Stimulated activated memory B cell treated with anti-CD40 and anti-IgM and Interleukin-4, amounts not matched to agents 10 μg/mL and 1 μg/mL and 100 μg/mL, for 72 hours (primary cell): ENCODE measurements around the gene CSAG2.
"Not testable (repeated sequence)": the region's sequence is repeated elsewhere in the genome, so short reads cannot be mapped to it uniquely, and the experiment has no call there.

Experiments used
- ATAC-seq: fragments of 150-1000 bp; cut with Tn5 transposase; 2 replicates; pipeline ENCODE4 v1.10.0; 2021
- H3K27ac Mint-ChIP-seq: one replicate; pipeline ENCODE4 v1.8.0; 2022; ENCODE audit warnings: mild to moderate bottlenecking, mixed read lengths
- H3K27me3 Mint-ChIP-seq: one replicate; pipeline ENCODE4 v1.8.0; 2022; ENCODE audit warnings: mixed read lengths
- H3K36me3 Mint-ChIP-seq: one replicate; pipeline ENCODE4 v1.8.0; 2022; ENCODE audit warnings: mixed read lengths
- H3K4me1 Mint-ChIP-seq: one replicate; pipeline ENCODE4 v1.8.0; 2022; ENCODE audit warnings: mixed read lengths
- H3K4me3 Mint-ChIP-seq: one replicate; pipeline ENCODE4 v1.8.0; 2022; ENCODE audit warnings: mild to moderate bottlenecking, moderate library complexity, mixed read lengths
- H3K9me3 Mint-ChIP-seq: one replicate; pipeline ENCODE4 v1.8.0; 2022; ENCODE audit warnings: mixed read lengths

Gene CSAG2

GRCh38 chrX:152700390-152700789, 8.7 kb downstream of the CSAG2 start:
- H3K27ac Mint-ChIP-seq, H3K27me3 Mint-ChIP-seq, H3K9me3 Mint-ChIP-seq, H3K4me1 Mint-ChIP-seq, H3K4me3 Mint-ChIP-seq, H3K36me3 Mint-ChIP-seq, ATAC-seq: not testable (repeated sequence)

GRCh38 chrX:152697952-152698931, 10.8 kb downstream of the CSAG2 start, which contains the start of gene MAGEA3:
Gene MAGEA3 (plus strand): TSS chrX:152698794. CDS start chrX:152700833, 2,039 bp downstream.
- H3K9me3 Mint-ChIP-seq, H3K4me1 Mint-ChIP-seq, ATAC-seq, H3K27ac Mint-ChIP-seq, H3K4me3 Mint-ChIP-seq, H3K36me3 Mint-ChIP-seq, H3K27me3 Mint-ChIP-seq: not testable (repeated sequence)

- H3K36me3 Mint-ChIP-seq, H3K27ac Mint-ChIP-seq, H3K4me3 Mint-ChIP-seq, H3K9me3 Mint-ChIP-seq, H3K27me3 Mint-ChIP-seq, H3K4me1 Mint-ChIP-seq: not testable (repeated sequence)
- peak; percentile 43 for ATAC-seq
These were observed 28.1 kb downstream of the CSAG2 start for GRCh38 chrX:152681012-152681411.

DNA sequence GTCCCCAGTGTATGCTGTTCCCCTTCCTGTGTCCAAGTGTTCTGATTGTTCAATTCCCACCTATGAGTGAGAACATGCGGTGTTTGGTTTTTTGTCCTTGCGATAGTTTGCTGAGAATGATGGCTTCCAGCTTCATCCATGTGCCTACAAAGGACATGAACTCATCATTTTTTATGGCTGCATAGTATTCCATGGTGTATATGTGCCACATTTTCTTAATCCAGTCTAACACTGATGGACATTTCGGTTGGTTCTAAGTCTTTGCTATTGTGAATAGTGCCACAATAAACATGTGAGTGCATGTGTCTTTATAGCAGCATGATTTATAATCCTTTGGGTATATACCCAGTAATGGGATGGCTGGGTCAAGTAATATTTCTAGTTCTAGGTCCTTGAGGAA, 34.4 kb downstream of the CSAG2 start:
- H3K9me3 Mint-ChIP-seq, H3K36me3 Mint-ChIP-seq, H3K4me3 Mint-ChIP-seq, H3K27ac Mint-ChIP-seq, H3K27me3 Mint-ChIP-seq, ATAC-seq, H3K4me1 Mint-ChIP-seq: not testable (repeated sequence)

DNA sequence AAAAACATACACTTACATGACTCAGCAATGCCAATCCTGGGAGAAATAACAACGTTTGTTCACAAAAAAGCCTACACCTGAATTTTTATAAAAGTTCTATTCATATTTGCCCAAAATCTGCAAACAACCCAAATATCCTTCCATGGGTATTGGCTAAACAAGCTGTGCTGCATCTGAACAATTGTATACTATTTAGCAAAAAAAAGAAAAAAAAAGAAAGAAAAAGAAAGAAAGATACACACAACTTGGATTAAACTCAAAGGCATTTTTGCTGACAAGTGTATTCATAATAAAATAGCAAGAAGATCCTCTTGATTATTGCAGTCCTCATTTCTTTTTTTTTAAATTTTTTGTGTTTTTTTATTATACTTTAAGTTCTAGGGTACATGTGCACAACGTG, 34.9 kb downstream of the CSAG2 start:
- no peaks in the 10 kb centered on the region for H3K9me3 Mint-ChIP-seq
- H3K36me3 Mint-ChIP-seq: no peaks in the 10 kb centered on the region
- no peaks in the 10 kb centered on the region for H3K4me1 Mint-ChIP-seq
- no peak overlapping the region for H3K4me3 Mint-ChIP-seq
- H3K27me3 Mint-ChIP-seq: no peaks in the 10 kb centered on the region
- H3K27ac Mint-ChIP-seq: no peak overlapping the region
- ATAC-seq: no peak

DNA sequence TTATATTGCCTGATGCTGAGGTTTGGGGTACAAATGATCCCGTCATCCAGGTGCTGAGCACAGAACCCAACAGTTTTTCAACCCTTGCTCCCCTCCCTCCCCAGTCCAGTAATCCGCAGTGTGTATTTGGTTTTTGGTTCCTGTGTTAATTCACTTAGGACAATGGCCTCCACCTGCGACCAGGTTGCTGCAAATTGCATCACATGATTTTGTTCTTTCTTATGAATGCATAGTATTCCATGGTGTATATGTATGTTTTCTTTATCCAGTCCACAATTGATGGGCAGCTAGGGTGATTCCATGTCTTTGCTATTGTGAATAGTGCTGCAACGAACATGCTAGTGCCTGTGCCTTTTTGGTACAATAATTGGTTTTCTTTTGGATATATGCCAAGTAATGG, 46.0 kb downstream of the CSAG2 start:
- Mint-ChIP-seq H3K4me1 (no peaks in the 10 kb centered on the region), H3K36me3 (no peaks in the 10 kb centered on the region), H3K27ac (no peak overlapping the region), H3K27me3 (no peaks in the 10 kb centered on the region), H3K9me3 (peaks cover 7% of the 10 kb centered on the region), H3K4me3 (no peak overlapping the region)
- ATAC-seq: no peak

- H3K4me1 Mint-ChIP-seq: no peaks in the 10 kb centered on the region
- no peaks in the 10 kb centered on the region for H3K36me3 Mint-ChIP-seq
- no peak for ATAC-seq
- no peak overlapping the region for H3K27ac Mint-ChIP-seq
- no peaks in the 10 kb centered on the region for H3K9me3 Mint-ChIP-seq
- peaks cover 7% of the 10 kb centered on the region for H3K27me3 Mint-ChIP-seq
- no peak overlapping the region for H3K4me3 Mint-ChIP-seq
These were observed 50.8 kb downstream of the CSAG2 start for GRCh38 chrX:152658302-152658701.
